Measurements from ENCODE around the gene NAPG. TPM values are rescaled to one million over a fixed set of nuclear protein-coding genes. Genes with fewer than 3 reads are reported as not detected.
A peak's percentile ranks its signal among the peaks of the same experiment; 100 is the strongest.

Gene NAPG
- total RNA-seq, 1 donor from 2014 or later: 31.2 TPM

GRCh38 chr18:10482363-10482984 lies 43.4 kb upstream of the NAPG start:
- Histone ChIP-seq H3K9me3 (replicated peaks) (no peaks in the 10 kb centered on the region), H3K4me1 (peaks cover 22% of the 10 kb centered on the region), H3K36me3 (peaks cover 12% of the 10 kb centered on the region), H3K4me3 (no peak overlapping the region), H3K27ac (replicated peaks) (peak overlapping the region; percentile 26), H3K27me3 (ENCODE audit: low read depth) (no peaks in the 10 kb centered on the region)
- DNase-seq: no peak
- no peak for TF ChIP-seq CTCF (IDR thresholded peaks at IDR 0.05; ENCODE audit: borderline replicate concordance)
- intact Hi-C loops (cut with micrococcal nuclease): no loop called here

- H3K9me3 ChIP-seq (replicated peaks): no peaks in the 10 kb centered on the region
- H3K36me3 ChIP-seq: peaks cover 17% of the 10 kb centered on the region
- no peak overlapping the region for H3K27ac ChIP-seq (replicated peaks)
- H3K4me1 ChIP-seq: peaks cover 14% of the 10 kb centered on the region
- H3K27me3 ChIP-seq (ENCODE audit: low read depth): no peaks in the 10 kb centered on the region
- intact Hi-C loops (cut with micrococcal nuclease): no loop called here
- TF ChIP-seq CTCF (IDR thresholded peaks at IDR 0.05; ENCODE audit: borderline replicate concordance): no peak
- peak; percentile 45 for DNase-seq
- H3K4me3 ChIP-seq: no peak overlapping the region
These were observed 42.6 kb upstream of the NAPG start for GRCh38 chr18:10482985-10483949.

GRCh38 chr18:10485475-10485874 lies 40.4 kb upstream of the NAPG start:
- intact Hi-C loops (cut with micrococcal nuclease): no loop called here
- H3K27ac ChIP-seq (replicated peaks): no peak overlapping the region
- no peak for TF ChIP-seq CTCF (IDR thresholded peaks at IDR 0.05; ENCODE audit: borderline replicate concordance)
- no peaks in the 10 kb centered on the region for H3K9me3 ChIP-seq (replicated peaks)
- no peak overlapping the region for H3K4me3 ChIP-seq
- H3K36me3 ChIP-seq: peaks cover 26% of the 10 kb centered on the region
- peaks cover 11% of the 10 kb centered on the region for H3K4me1 ChIP-seq
- no peak for DNase-seq
- H3K27me3 ChIP-seq (ENCODE audit: low read depth): no peaks in the 10 kb centered on the region

- no peak for DNase-seq
- H3K27me3 ChIP-seq (ENCODE audit: low read depth): no peaks in the 10 kb centered on the region
- intact Hi-C loops (cut with micrococcal nuclease): no loop called here
- peaks cover 26% of the 10 kb centered on the region for H3K36me3 ChIP-seq
- no peak overlapping the region for H3K27ac ChIP-seq (replicated peaks)
- no peaks in the 10 kb centered on the region for H3K9me3 ChIP-seq (replicated peaks)
- H3K4me3 ChIP-seq: no peak overlapping the region
- no peak for TF ChIP-seq CTCF (IDR thresholded peaks at IDR 0.05; ENCODE audit: borderline replicate concordance)
- peaks cover 13% of the 10 kb centered on the region for H3K4me1 ChIP-seq
These were observed 39.5 kb upstream of the NAPG start for GRCh38 chr18:10486362-10486761.

- Histone ChIP-seq H3K36me3 (peaks cover 26% of the 10 kb centered on the region), H3K4me3 (no peak overlapping the region), H3K27me3 (ENCODE audit: low read depth) (no peaks in the 10 kb centered on the region), H3K9me3 (replicated peaks) (no peaks in the 10 kb centered on the region), H3K4me1 (peaks cover 13% of the 10 kb centered on the region), H3K27ac (replicated peaks) (no peak overlapping the region)
- no peak for DNase-seq
- no peak for TF ChIP-seq CTCF (IDR thresholded peaks at IDR 0.05; ENCODE audit: borderline replicate concordance)
- intact Hi-C loops (cut with micrococcal nuclease): no loop called here
These were observed 38.7 kb upstream of the NAPG start for GRCh38 chr18:10487154-10487553.

Data from left ventricle myocardium inferior (tissue), 1 donor.